DMS 273 (cell line): ENCODE results near the gene PLEKHA7.

ENCODE experiments used
- DNase-seq: peaks from one replicate; lab custom pipeline; 2025; ENCODE audit not compliant: unreplicated experiment; lab: John Stamatoyannopoulos, UW

The PLEKHA7 gene

GRCh38 chr11:16815047-16815767, 199.0 kb downstream of the PLEKHA7 start:
- DNase-seq = no peak

GRCh38 chr11:16814410-16815046, 199.7 kb downstream of the PLEKHA7 start:
- DNase-seq = no peak

- no peak for DNase-seq
Measured at GRCh38 chr11:16813126-16813525, 201.1 kb downstream of the PLEKHA7 start.

GRCh38 chr11:16812274-16812673, 201.9 kb downstream of the PLEKHA7 start:
- no peak for DNase-seq

GRCh38 chr11:16811136-16812020, 202.8 kb downstream of the PLEKHA7 start:
- DNase-seq = no peak

GRCh38 chr11:16809886-16810668, 204.1 kb downstream of the PLEKHA7 start:
- peak; percentile 58 for DNase-seq

GRCh38 chr11:16807306-16807705, 206.9 kb downstream of the PLEKHA7 start:
- DNase-seq = no peak

- DNase-seq = peak; percentile 7
Measured at GRCh38 chr11:16806791-16807190, 207.4 kb downstream of the PLEKHA7 start.

GRCh38 chr11:16805938-16806337, 208.3 kb downstream of the PLEKHA7 start:
- DNase-seq = no peak

GRCh38 chr11:16804104-16804947, 209.9 kb downstream of the PLEKHA7 start:
- DNase-seq = no peak

GRCh38 chr11:16801288-16801980, 212.8 kb downstream of the PLEKHA7 start:
- no peak for DNase-seq

- no peak for DNase-seq
Measured at GRCh38 chr11:16800382-16800781, 213.8 kb downstream of the PLEKHA7 start.

GRCh38 chr11:16799890-16800289, 214.3 kb downstream of the PLEKHA7 start:
- no peak for DNase-seq

GRCh38 chr11:16799221-16799620, 215.0 kb downstream of the PLEKHA7 start:
- no peak for DNase-seq

- no peak for DNase-seq
Measured at GRCh38 chr11:16797776-16798175, 216.4 kb downstream of the PLEKHA7 start.

- DNase-seq = no peak
Measured at GRCh38 chr11:16796311-16796710, 217.9 kb downstream of the PLEKHA7 start.

GRCh38 chr11:16795146-16795545, 219.1 kb downstream of the PLEKHA7 start:
- DNase-seq = no peak

GRCh38 chr11:16794047-16794818, 220.0 kb downstream of the PLEKHA7 start:
- DNase-seq = no peak

- DNase-seq = no peak
Measured at GRCh38 chr11:16793511-16793910, 220.7 kb downstream of the PLEKHA7 start.
